ENCODE measurements around the gene IARS2. TPM values are rescaled to one million over a fixed set of nuclear protein-coding genes. Genes with fewer than 3 reads are reported as not detected.
"Not testable (repeated sequence)": the region's sequence is repeated elsewhere in the genome, so short reads cannot be mapped to it uniquely, and the experiment has no call there.

Gene IARS2
- total and polyA plus RNA-seq, 7 donors = 44.1 to 92.6 (median 67.0) TPM

GRCh38 chr1:220067269-220068204 is 26.4 kb upstream of the IARS2 start:
- no peaks in the 10 kb centered on the region for H3K27me3 ChIP-seq (ENCODE audit: insufficient read depth in 3 of 3, low read length in 2 of 3)

GRCh38 chr1:220076861-220077762 is 16.8 kb upstream of the IARS2 start:
- Histone ChIP-seq H3K27me3 (ENCODE audit: insufficient read depth in 3 of 3, low read length in 2 of 3) (no peaks in the 10 kb centered on the region), H3K9me3 (no peaks in the 10 kb centered on the region), H3K36me3 (ENCODE audit: insufficient read depth in 1 of 2, low read depth in 1 of 2) (peaks cover 0 to 51% of the 10 kb centered on the region in 2 donors), H3K4me3 (no peak overlapping the region), H3K4me1 (no peaks in the 10 kb centered on the region), H3K27ac (no peak overlapping the region)
- TF ChIP-seq CTCF (IDR thresholded peaks at IDR 0.05) = no peak
- 93 to 97% (median 95%) methylated on average over 4 of the region's 4 CpGs for WGBS, 3 donors
- DNase-seq (no peak), ATAC-seq (no peak)
- intact Hi-C loops (cut with DNase I) = no loop called here

More at GRCh38 chr1:220067269-220068204, 26.4 kb upstream of the IARS2 start:
- Histone ChIP-seq H3K4me3 (no peak overlapping the region), H3K9me3 (no peaks in the 10 kb centered on the region), H3K36me3 (ENCODE audit: insufficient read depth in 1 of 2, low read depth in 1 of 2) (peaks cover 3 to 88% of the 10 kb centered on the region in 2 donors), H3K4me1 (no peaks in the 10 kb centered on the region), H3K27ac (no peak overlapping the region)
- DNase-seq (no peak), ATAC-seq (no peak)
- TF ChIP-seq CTCF (IDR thresholded peaks at IDR 0.05) = no peak
- intact Hi-C loops (cut with DNase I) = no loop called here
- WGBS, 3 donors = 95 to 99% (median 96%) methylated on average over 3 of the region's 3 CpGs

GRCh38 chr1:220077887-220078286 is 16.0 kb upstream of the IARS2 start:
- ATAC-seq = no peak
- Histone ChIP-seq H3K9me3 (no peaks in the 10 kb centered on the region), H3K4me1 (no peaks in the 10 kb centered on the region), H3K27me3 (ENCODE audit: insufficient read depth in 3 of 3, low read length in 2 of 3) (no peaks in the 10 kb centered on the region), H3K27ac (no peak overlapping the region), H3K4me3 (no peak overlapping the region), H3K36me3 (ENCODE audit: insufficient read depth in 1 of 2, low read depth in 1 of 2) (peaks cover 0 to 43% of the 10 kb centered on the region in 2 donors)
- no peak for DNase-seq
- 97 to 99% (median 98%) methylated on average over 3 of the region's 3 CpGs for WGBS, 3 donors
- intact Hi-C loops (cut with DNase I) = no loop called here
- no peak for TF ChIP-seq CTCF (IDR thresholded peaks at IDR 0.05)

- H3K4me1 ChIP-seq = no peaks in the 10 kb centered on the region
- ATAC-seq (no peak), DNase-seq (no peak)
- 92 to 97% (median 93%) methylated on average over 1 of the region's 1 CpG for WGBS, 3 donors
- H3K9me3 ChIP-seq = no peaks in the 10 kb centered on the region
- H3K4me3 ChIP-seq = no peak overlapping the region
- H3K27me3 ChIP-seq (ENCODE audit: insufficient read depth in 3 of 3, low read length in 2 of 3) = no peaks in the 10 kb centered on the region
- TF ChIP-seq CTCF (IDR thresholded peaks at IDR 0.05) = no peak
- intact Hi-C loops (cut with DNase I) = no loop called here
- peaks cover 0 to 7% of the 10 kb centered on the region in 2 donors for H3K36me3 ChIP-seq (ENCODE audit: insufficient read depth in 1 of 2, low read depth in 1 of 2)
- no peak overlapping the region for H3K27ac ChIP-seq
These were observed 9.5 kb upstream of the IARS2 start for GRCh38 chr1:220084460-220084859.

- WGBS, 3 donors = 94 to 97% (median 94%) methylated on average over 15 of the region's 15 CpGs
These were observed 7.7 kb upstream of the IARS2 start for GRCh38 chr1:220086261-220086686.

More at GRCh38 chr1:220086261-220086686, 7.7 kb upstream of the IARS2 start:
- H3K27ac ChIP-seq; H3K4me3 ChIP-seq; H3K4me1 ChIP-seq; H3K36me3 ChIP-seq (ENCODE audit: insufficient read depth in 1 of 2, low read depth in 1 of 2); H3K9me3 ChIP-seq; DNase-seq; intact Hi-C loops (cut with DNase I); ATAC-seq; H3K27me3 ChIP-seq (ENCODE audit: insufficient read depth in 3 of 3, low read length in 2 of 3): not testable (repeated sequence)

Measured in psoas muscle (tissue), 8 donors.